WTC11 (cell line): Measurements from ENCODE around the gene ABCB6.

Experiments
- ATF6 ChIP-seq: sonication (generic); formaldehyde crosslinking; IDR thresholded peaks from 2 replicates; pipeline ENCODE4 v1.8.1; 2023; ENCODE audit warnings: mild to moderate bottlenecking, missing genetic modification reagents
- CBFB ChIP-seq: sonication (generic); formaldehyde crosslinking; IDR thresholded peaks from 2 replicates; pipeline ENCODE4 v1.8.1; 2022; ENCODE audit warnings: mild to moderate bottlenecking, low read depth, missing genetic modification reagents
- CREB1 ChIP-seq: sonication (generic); formaldehyde crosslinking; IDR thresholded peaks from 2 replicates; pipeline ENCODE4 v1.8.0; 2023; ENCODE audit warnings: mild to moderate bottlenecking, missing genetic modification reagents
- CTCF ChIP-seq: fragments of 200-600 bp; IDR thresholded peaks from 2 replicates; pipeline ENCODE4 v1.8.0; 2022; ENCODE audit warnings: antibody characterized with exemption
- E2F1 ChIP-seq: sonication (generic); formaldehyde crosslinking; IDR thresholded peaks from 2 replicates; pipeline ENCODE4 v1.8.0; 2022; ENCODE audit warnings: mild to moderate bottlenecking, missing genetic modification reagents
- SOX15 ChIP-seq: fragments of 250-450 bp; sonication (Bioruptor Pico); IDR thresholded peaks from 2 replicates; pipeline ENCODE4 v1.9.0; 2021; ENCODE audit warnings: mild to moderate bottlenecking
- TP53 ChIP-seq: sonication (generic); formaldehyde crosslinking; IDR thresholded peaks from 2 replicates; pipeline ENCODE4 v1.8.1; 2023; ENCODE audit warnings: mild to moderate bottlenecking, missing genetic modification reagents
- USF1 ChIP-seq: sonication (generic); formaldehyde crosslinking; IDR thresholded peaks from 2 replicates; pipeline ENCODE4 v1.8.0; 2022; ENCODE audit warnings: mild to moderate bottlenecking, missing genetic modification reagents
- USF2 ChIP-seq: sonication (generic); formaldehyde crosslinking; IDR thresholded peaks from 2 replicates; pipeline ENCODE4 v1.8.1; 2023; ENCODE audit warnings: mild to moderate bottlenecking, missing genetic modification reagents, moderate library complexity
- ZNF281 ChIP-seq: sonication (generic); formaldehyde crosslinking; IDR thresholded peaks from 2 replicates; pipeline ENCODE4 v1.8.0; 2023; ENCODE audit warnings: mild to moderate bottlenecking, missing genetic modification reagents

GRCh38 chr2:219247678-219248642, 29.2 kb upstream of the ABCB6 start:
- no peak for TF ChIP-seq CTCF
- TF ChIP-seq TP53 (CRISPR knock-in tag) = no peak
- TF ChIP-seq ZNF281 (CRISPR knock-in tag) = no peak
- no peak for TF ChIP-seq E2F1 (CRISPR knock-in tag)
- no peak for TF ChIP-seq CBFB (CRISPR knock-in tag)
- TF ChIP-seq CREB1 (CRISPR knock-in tag) = no peak
- no peak for TF ChIP-seq SOX15
- TF ChIP-seq USF2 (CRISPR knock-in tag) = no peak
- no peak for TF ChIP-seq ATF6
- TF ChIP-seq USF1 (CRISPR knock-in tag) = no peak
